T-cell (primary cell): ENCODE data around the gene METTL24. TPM values are rescaled to one million over a fixed set of nuclear protein-coding genes. Genes with fewer than 3 reads are reported as not detected.

ENCODE experiments used
- ATAC-seq, 4 experiments: fragments of 200-7000 bp in 3 of 4; fragments of 150-1000 bp in 1 of 4; cut with Tn5 transposase; replicated peaks in 1 of 4; 1 replicate in 3 of 4; 2 replicates in 1 of 4; pipeline ENCODE4 v1.10.0; 2021; ENCODE audit warnings: moderate library complexity in 3 of 4, mild to moderate bottlenecking in 2 of 4, moderate number of reproducible peaks in 1 of 4
- CTCF ChIA-PET, 2 donors: fragments of 300-600 bp; sonication (Branson Sonifier 250); formaldehyde crosslinking; loops; one replicate each; lab custom pipeline; 2022; ENCODE audit warnings: antibody characterized with exemption in 2 of 2; lab: Charles Lee
- POLR2A ChIA-PET, 2 donors: fragments of 300-600 bp; sonication (Branson Sonifier 250); formaldehyde crosslinking; loops; one replicate each; lab custom pipeline; 2022; ENCODE audit warnings: antibody characterized with exemption in 2 of 2; lab: Charles Lee
- DNase-seq, 35 experiments: peaks; one replicate each; pipeline versions ENCODE4 v3.0.0 to v3.0.0-alpha.2; 2013 to 2023
- H3K27ac ChIP-seq: one replicate; pipeline ENCODE4 v1.5.1; 2013; ENCODE audit warnings: low read length
- H3K27me3 ChIP-seq, 2 experiments: replicated peaks in 1 of 2; 1 replicate in 1 of 2; 2 replicates in 1 of 2; pipeline versions ENCODE4 v1.6.1 to v1.7.0; 2013; ENCODE audit warnings: low read length in 1 of 2, mixed read lengths in 1 of 2; ENCODE audit not compliant: control insufficient read depth in 2 of 2, insufficient read depth in 2 of 2; ENCODE audit errors: extremely low read depth in 1 of 2
- H3K36me3 ChIP-seq, 2 donors: 1 replicate in 1 of 2; 2 replicates in 1 of 2; pipeline versions ENCODE4 v1.6.1 to v1.7.0; 2013; ENCODE audit warnings: low read length in 1 of 2; ENCODE audit not compliant: control insufficient read depth in 2 of 2, insufficient read depth in 1 of 2; ENCODE audit errors: extremely low read depth in 1 of 2
- H3K4me1 ChIP-seq, 2 experiments: 1 replicate in 1 of 2; 2 replicates in 1 of 2; pipeline versions ENCODE4 v1.6.1 to v1.7.0; 2013; ENCODE audit warnings: low read length in 2 of 2, mixed read lengths in 1 of 2; ENCODE audit not compliant: insufficient read depth in 2 of 2, control insufficient read depth in 1 of 2; ENCODE audit errors: extremely low read depth in 1 of 2
- H3K4me3 ChIP-seq, 2 donors: 1 replicate in 1 of 2; 2 replicates in 1 of 2; pipeline versions ENCODE4 v1.5.1 to v1.7.0; 2013; ENCODE audit warnings: mild to moderate bottlenecking in 2 of 2, low read length in 1 of 2, moderate library complexity in 1 of 2; ENCODE audit not compliant: control insufficient read depth in 1 of 2; ENCODE audit errors: extremely low read depth in 1 of 2
- H3K9me3 ChIP-seq: 2 replicates; pipeline ENCODE4 v1.7.0; 2013
- H3K27ac Mint-ChIP-seq, 2 donors: one replicate each; pipeline ENCODE4 v1.8.0; 2020 to 2021; ENCODE audit warnings: mild to moderate bottlenecking in 2 of 2, mixed read lengths in 2 of 2
- H3K27me3 Mint-ChIP-seq, 2 donors: one replicate each; pipeline ENCODE4 v1.8.0; 2021 to 2022; ENCODE audit warnings: mixed read lengths in 2 of 2
- H3K36me3 Mint-ChIP-seq: one replicate; pipeline ENCODE4 v1.8.0; 2021; ENCODE audit warnings: mixed read lengths
- H3K4me1 Mint-ChIP-seq, 3 donors: one replicate each; pipeline ENCODE4 v1.8.0; 2020 to 2022; ENCODE audit warnings: mixed read lengths in 3 of 3, mild to moderate bottlenecking in 1 of 3
- H3K4me3 Mint-ChIP-seq, 3 donors: one replicate each; pipeline ENCODE4 v1.8.0; 2020 to 2022; ENCODE audit warnings: mild to moderate bottlenecking in 3 of 3, mixed read lengths in 3 of 3, moderate library complexity in 3 of 3
- H3K9me3 Mint-ChIP-seq, 3 donors: one replicate each; pipeline ENCODE4 v1.8.0; 2020 to 2022; ENCODE audit warnings: mixed read lengths in 3 of 3
- WGBS: methylation state at CpG from one replicate; pipeline ENCODE4 v1.1.5; 2013; ENCODE audit warnings: missing lambda C conversion rate; ENCODE audit not compliant: insufficient coverage; 5-methylcytosine and 5-hydroxymethylcytosine counted together
- total RNA-seq, 35 experiments: library from RNA in 6 of 35; stranded (reverse) in 6 of 35; fragments of 120-200 nt in 1 of 35; gene quantifications; one replicate each; pipeline versions ENCODE4 v1.2.1 to v1.2.4 and lab custom pipeline; 2013 to 2026

Gene METTL24
- under 1 TPM in 3 of 5 donors, not detected in 2; 0.30 to 0.47 (median 0.33) TPM for total RNA-seq
- 1.4 TPM for total RNA-seq (2013)
- 0 to 2.4 (median 0.28) reads per million in 29 experiments for total RNA-seq (lab: John Stamatoyannopoulos, UW)

GRCh38 chr6:110357664-110358552 is at the start of gene METTL24:
METTL24 (minus strand) TSS chr6:110358349; CDS start chr6:110358272, 77 bp downstream.
- Mint-ChIP-seq H3K36me3 (no peaks in the 10 kb centered on the region), H3K9me3 (peaks cover 0 to 3% (median 0%) of the 10 kb centered on the region in 3 donors), H3K4me1 (peaks cover 13 to 21% (median 17%) of the 10 kb centered on the region in 3 donors), H3K27me3 (peaks cover 44 to 57% of the 10 kb centered on the region in 2 donors), H3K4me3 (peak within 1 kb of the TSS; percentile 77 to 83 (median 81)), H3K27ac (peak within 1 kb of the TSS; percentile 26 to 50)
- Histone ChIP-seq H3K36me3 (no peaks in the 10 kb centered on the region), H3K9me3 (no peaks in the 10 kb centered on the region), H3K27me3 (peaks cover 0 to 25% of the 10 kb centered on the region in 2 experiments), H3K4me3 (peak within 1 kb of the TSS; percentile 49 to 74), H3K27ac (no peak within 1 kb of the TSS), H3K4me1 (peaks cover 0 to 11% of the 10 kb centered on the region in 2 experiments)
- ChIA-PET POLR2A (interaction anchor here in 1 of 2 donors (0.6 kb wide), 1 partner anchor 1410 kb away, joined by 3 read pairs; no protein-coding TSS in a partner anchor), CTCF (no interaction called here)
- DNase-seq (peak in 9 of 35 experiments; percentile 2 to 24 (median 10)), ATAC-seq (peak; percentile 59 to 77 (median 68))
- 5% methylated on average over 105 of the region's 107 CpGs for WGBS

GRCh38 chr6:110404607-110405006 is 46.5 kb upstream of the METTL24 start:
- no peaks in the 10 kb centered on the region for H3K9me3 ChIP-seq
- WGBS, result 67% methylated on average over 2 of the region's 8 CpGs
- no peak overlapping the region for H3K4me3 ChIP-seq
- no peaks in the 10 kb centered on the region for H3K36me3 ChIP-seq
- Mint-ChIP-seq H3K27me3 (peaks cover 4 to 7% of the 10 kb centered on the region in 2 donors), H3K4me3 (no peak overlapping the region), H3K27ac (no peak overlapping the region), H3K36me3 (no peaks in the 10 kb centered on the region), H3K4me1 (no peaks in the 10 kb centered on the region), H3K9me3 (no peaks in the 10 kb centered on the region)
- ATAC-seq, result no peak
- no peaks in the 10 kb centered on the region for H3K4me1 ChIP-seq
- ChIA-PET POLR2A (interaction anchor here in 1 of 2 donors (0.5 kb wide), 1 partner anchor 925 kb away, joined by 3 read pairs; no protein-coding TSS in a partner anchor), CTCF (interaction anchor here in 1 of 2 donors (1.1 kb wide), 1 partner anchor 486 kb away, joined by 3 read pairs; no protein-coding TSS in a partner anchor)
- H3K27me3 ChIP-seq, result peaks cover 0 to 8% of the 10 kb centered on the region in 2 experiments
- no peak overlapping the region for H3K27ac ChIP-seq
- DNase-seq, result no peak

GRCh38 chr6:110401585-110402176 is 43.5 kb upstream of the METTL24 start:
- H3K4me3 ChIP-seq, result no peak overlapping the region
- Mint-ChIP-seq H3K36me3 (no peaks in the 10 kb centered on the region), H3K27ac (no peak overlapping the region), H3K4me1 (no peaks in the 10 kb centered on the region), H3K4me3 (no peak overlapping the region), H3K9me3 (no peaks in the 10 kb centered on the region), H3K27me3 (peaks cover 3 to 6% of the 10 kb centered on the region in 2 donors)
- H3K27me3 ChIP-seq, result peaks cover 0 to 6% of the 10 kb centered on the region in 2 experiments
- no CpG with 5 or more reads among the region's 4 CpGs for WGBS
- ATAC-seq, result no peak
- DNase-seq, result no peak
- H3K36me3 ChIP-seq, result no peaks in the 10 kb centered on the region
- no peaks in the 10 kb centered on the region for H3K9me3 ChIP-seq
- ChIA-PET POLR2A (no interaction called here), CTCF (no interaction called here)
- H3K27ac ChIP-seq, result no peak overlapping the region
- H3K4me1 ChIP-seq, result no peaks in the 10 kb centered on the region

- no peaks in the 10 kb centered on the region for H3K4me1 ChIP-seq
- no peak overlapping the region for H3K27ac ChIP-seq
- Mint-ChIP-seq H3K4me3 (peak overlapping the region in 2 of 3 donors; percentile 53 to 59), H3K4me1 (no peaks in the 10 kb centered on the region), H3K9me3 (no peaks in the 10 kb centered on the region), H3K27ac (no peak overlapping the region), H3K27me3 (peaks cover 3 to 6% of the 10 kb centered on the region in 2 donors), H3K36me3 (no peaks in the 10 kb centered on the region)
- ATAC-seq (no peak), DNase-seq (no peak)
- H3K36me3 ChIP-seq, result no peaks in the 10 kb centered on the region
- 70% methylated on average over 6 of the region's 18 CpGs for WGBS
- CTCF ChIA-PET, result no interaction called here
- peaks cover 0 to 6% of the 10 kb centered on the region in 2 experiments for H3K27me3 ChIP-seq
- H3K4me3 ChIP-seq, result peak overlapping the region in 1 of 2 donors; percentile 5
- POLR2A ChIA-PET, result no interaction called here
- H3K9me3 ChIP-seq, result no peaks in the 10 kb centered on the region
Measured at GRCh38 chr6:110400208-110400607, 42.1 kb upstream of the METTL24 start.

- DNase-seq, result no peak
- Mint-ChIP-seq H3K4me1 (no peaks in the 10 kb centered on the region), H3K36me3 (no peaks in the 10 kb centered on the region), H3K27ac (no peak overlapping the region), H3K9me3 (no peaks in the 10 kb centered on the region), H3K27me3 (peaks cover 3 to 6% of the 10 kb centered on the region in 2 donors), H3K4me3 (peak overlapping the region in 2 of 3 donors; percentile 53 to 59)
- peak overlapping the region in 1 of 2 donors; percentile 5 for H3K4me3 ChIP-seq
- no peaks in the 10 kb centered on the region for H3K36me3 ChIP-seq
- 82% methylated on average over 42 of the region's 43 CpGs for WGBS
- ATAC-seq, result peak in 1 of 4 experiments; percentile 40
- H3K4me1 ChIP-seq, result no peaks in the 10 kb centered on the region
- POLR2A ChIA-PET, result no interaction called here
- peaks cover 0 to 6% of the 10 kb centered on the region in 2 experiments for H3K27me3 ChIP-seq
- no peak overlapping the region for H3K27ac ChIP-seq
- CTCF ChIA-PET, result no interaction called here
- H3K9me3 ChIP-seq, result no peaks in the 10 kb centered on the region
Measured at GRCh38 chr6:110399219-110400071, 41.3 kb upstream of the METTL24 start.
